Osteocyte (in vitro differentiated cells): ENCODE results near the gene KCNK3. TPM values are rescaled to one million over a fixed set of nuclear protein-coding genes. Genes with fewer than 3 reads are reported as not detected.

Experiments used
- DNase-seq: peaks from one replicate; pipeline ENCODE4 v3.0.0; 2021; ENCODE audit warnings: mixed read lengths; ENCODE audit not compliant: unreplicated experiment; ENCODE audit errors: extremely low spot score
- H3K27ac Mint-ChIP-seq: one replicate; pipeline ENCODE4 v1.8.0; 2021; ENCODE audit warnings: mild to moderate bottlenecking, mixed read lengths; ENCODE audit not compliant: unreplicated experiment
- H3K27me3 Mint-ChIP-seq: one replicate; pipeline ENCODE4 v1.8.0; 2021; ENCODE audit warnings: mixed read lengths; ENCODE audit not compliant: unreplicated experiment
- H3K36me3 Mint-ChIP-seq: one replicate; pipeline ENCODE4 v1.8.0; 2021; ENCODE audit warnings: mixed read lengths; ENCODE audit not compliant: unreplicated experiment
- H3K4me1 Mint-ChIP-seq: one replicate; pipeline ENCODE4 v1.8.0; 2021; ENCODE audit warnings: mixed read lengths; ENCODE audit not compliant: unreplicated experiment
- H3K4me3 Mint-ChIP-seq: one replicate; pipeline ENCODE4 v1.8.0; 2021; ENCODE audit warnings: mild to moderate bottlenecking, moderate library complexity, mixed read lengths; ENCODE audit not compliant: unreplicated experiment
- H3K9me3 Mint-ChIP-seq: one replicate; pipeline ENCODE4 v1.8.0; 2021; ENCODE audit warnings: mixed read lengths; ENCODE audit not compliant: unreplicated experiment
- CTCF ChIP-seq: fragments of 200-600 bp; sonication (generic); IDR thresholded peaks from 2 replicates; pipeline ENCODE4 v1.5.0; 2021; ENCODE audit warnings: antibody characterized with exemption, mild to moderate bottlenecking, moderate library complexity
- total RNA-seq: library from RNA; stranded (reverse); gene quantifications from 2 replicates; pipeline ENCODE4 v1.2.1, GENCODE V29; 2021

The KCNK3 gene
- total RNA-seq, 1 donor from 2014 or later = 8.5 TPM

GRCh38 chr2:26712486-26713465, 20.3 kb downstream of the KCNK3 start:
- H3K27ac Mint-ChIP-seq = no peak overlapping the region
- no peaks in the 10 kb centered on the region for H3K36me3 Mint-ChIP-seq
- peaks cover 25% of the 10 kb centered on the region for H3K4me1 Mint-ChIP-seq
- peaks cover 13% of the 10 kb centered on the region for H3K27me3 Mint-ChIP-seq
- TF ChIP-seq CTCF = no peak
- no peaks in the 10 kb centered on the region for H3K9me3 Mint-ChIP-seq
- H3K4me3 Mint-ChIP-seq = no peak overlapping the region
- no peak for DNase-seq

DNA sequence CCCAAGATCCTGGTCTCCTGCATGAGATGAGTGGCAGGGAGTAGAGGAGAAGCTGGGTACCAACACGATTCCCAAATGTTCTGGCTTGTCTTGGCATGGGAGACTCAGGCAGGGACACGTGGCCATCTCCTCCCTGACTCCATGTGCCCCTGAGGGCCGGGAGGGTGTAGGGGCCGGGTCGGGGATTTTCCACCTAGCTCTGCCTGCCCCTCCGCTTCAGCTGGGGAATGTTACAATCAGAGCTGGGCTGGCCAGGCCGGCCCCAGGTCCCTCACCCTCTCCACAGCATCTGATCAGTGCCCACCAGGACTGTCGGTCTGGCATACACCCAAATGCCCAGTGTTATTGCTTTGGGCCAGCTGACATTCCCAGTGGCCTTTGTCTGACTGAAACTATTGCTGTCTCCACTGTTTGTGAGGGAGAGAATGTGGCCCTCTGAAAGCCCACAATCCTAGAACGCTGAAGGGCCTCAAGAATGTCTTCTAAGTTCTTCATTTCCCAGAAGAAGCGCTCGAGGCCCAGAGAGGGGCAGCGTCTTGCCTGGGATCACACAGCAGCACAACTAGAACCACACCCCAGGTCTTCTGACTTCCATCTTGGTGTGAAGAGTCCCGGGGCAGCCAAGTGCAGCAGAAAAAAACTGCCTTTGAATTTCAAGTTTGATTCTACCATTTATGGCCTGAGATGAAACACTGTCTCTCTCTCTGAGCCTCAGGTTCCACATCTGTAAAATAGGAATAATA, 23.2 kb downstream of the KCNK3 start:
- Mint-ChIP-seq H3K27ac (no peak overlapping the region), H3K4me3 (no peak overlapping the region), H3K9me3 (no peaks in the 10 kb centered on the region), H3K36me3 (no peaks in the 10 kb centered on the region), H3K27me3 (peaks cover 7% of the 10 kb centered on the region), H3K4me1 (peaks cover 38% of the 10 kb centered on the region)
- no peak for DNase-seq
- TF ChIP-seq CTCF = no peak

GRCh38 chr2:26716340-26716739, 23.8 kb downstream of the KCNK3 start:
- H3K27me3 Mint-ChIP-seq = peaks cover 7% of the 10 kb centered on the region
- H3K4me3 Mint-ChIP-seq = no peak overlapping the region
- no peak for TF ChIP-seq CTCF
- H3K4me1 Mint-ChIP-seq = peaks cover 39% of the 10 kb centered on the region
- H3K27ac Mint-ChIP-seq = no peak overlapping the region
- H3K9me3 Mint-ChIP-seq = no peaks in the 10 kb centered on the region
- no peaks in the 10 kb centered on the region for H3K36me3 Mint-ChIP-seq
- no peak for DNase-seq

GRCh38 chr2:26716769-26717168, 24.2 kb downstream of the KCNK3 start:
- Mint-ChIP-seq H3K9me3 (no peaks in the 10 kb centered on the region), H3K36me3 (no peaks in the 10 kb centered on the region), H3K27ac (no peak overlapping the region), H3K27me3 (peaks cover 7% of the 10 kb centered on the region), H3K4me3 (no peak overlapping the region), H3K4me1 (peaks cover 43% of the 10 kb centered on the region)
- DNase-seq = no peak
- TF ChIP-seq CTCF = no peak

DNA sequence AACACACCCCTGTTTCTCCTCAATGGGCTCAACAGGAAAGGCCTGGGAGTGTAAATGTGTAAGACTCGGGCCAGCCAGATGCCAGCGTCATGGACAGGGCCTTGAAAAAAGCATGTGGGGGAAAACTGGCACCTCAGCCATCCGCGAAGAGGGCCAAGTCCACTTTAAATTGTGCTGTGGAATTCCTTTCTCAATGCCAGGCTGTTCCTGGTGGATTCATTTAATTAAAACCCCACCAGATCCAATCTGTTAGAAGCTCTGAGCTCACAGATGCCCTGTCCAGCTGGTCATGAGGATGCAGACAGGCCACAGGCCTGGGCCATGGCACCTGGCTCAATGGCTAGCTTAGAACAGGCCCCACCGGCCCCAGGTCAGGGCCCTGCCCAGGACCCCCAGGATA, 24.8 kb downstream of the KCNK3 start:
- no peak for DNase-seq
- Mint-ChIP-seq H3K36me3 (no peaks in the 10 kb centered on the region), H3K27me3 (peaks cover 4% of the 10 kb centered on the region), H3K9me3 (no peaks in the 10 kb centered on the region), H3K4me3 (no peak overlapping the region), H3K27ac (no peak overlapping the region), H3K4me1 (peaks cover 40% of the 10 kb centered on the region)
- TF ChIP-seq CTCF = no peak
